Measurements from ENCODE around the gene CCDC92B.

- TF ChIP-seq CTCF (IDR thresholded peaks at IDR 0.05) (no peak), ZFX (IDR thresholded peaks at IDR 0.05; ENCODE audit: borderline replicate concordance) (no peak)
Measured at GRCh38 chr17:2798678-2799077, 49.2 kb upstream of the CCDC92B start.

Data from 22Rv1 (cell line).